ENCODE data around the gene JUNB. TPM values are rescaled to one million over a fixed set of nuclear protein-coding genes. Genes with fewer than 3 reads are reported as not detected.
A peak's percentile ranks its signal among the peaks of the same experiment; 100 is the strongest.

JUNB gene
- total and polyA plus RNA-seq, 7 donors = 25.1 to 217 (median 37.4) TPM

DNA sequence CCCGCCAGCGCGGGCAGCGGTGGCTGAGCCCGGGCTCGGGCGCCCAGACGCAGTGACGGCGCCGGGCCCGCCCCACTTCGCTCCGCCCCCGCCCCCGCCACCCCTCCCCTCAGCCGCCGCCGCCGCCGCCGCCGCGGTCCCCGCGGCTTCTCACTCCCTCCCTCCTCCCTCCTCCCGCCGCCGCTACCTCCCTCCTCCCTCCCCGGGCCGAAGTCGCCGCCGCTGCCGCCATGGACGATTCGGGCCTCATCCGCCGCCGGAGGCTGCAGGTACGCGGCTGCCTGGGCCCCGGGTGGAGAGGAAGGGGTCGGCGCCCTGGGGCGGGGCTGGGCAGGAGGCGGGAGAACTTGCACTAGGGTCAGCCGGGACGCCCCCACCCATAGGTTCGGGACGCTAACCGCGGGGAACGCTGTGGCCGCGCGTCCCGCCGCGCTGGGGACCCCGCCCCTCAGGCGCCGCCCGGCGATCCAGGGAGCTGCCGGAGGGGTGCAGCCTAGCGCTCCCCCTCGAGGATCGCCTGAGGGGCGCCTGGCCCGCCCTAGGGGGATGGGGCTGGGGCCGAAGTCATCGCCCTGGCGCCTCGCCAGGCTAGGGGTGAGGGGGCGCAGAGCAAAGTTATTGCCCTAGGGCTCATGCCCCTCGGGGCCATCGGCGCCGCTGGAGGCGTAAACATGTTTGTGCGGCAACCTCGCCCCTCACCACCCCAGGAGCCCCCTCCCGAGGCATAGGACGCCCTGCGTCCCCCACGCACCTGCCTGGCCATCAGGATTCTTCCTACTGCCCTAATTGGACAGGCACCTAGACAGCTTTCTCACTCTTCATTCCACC, 42.7 kb downstream of the JUNB start:
- Histone ChIP-seq H3K9me3 (no peaks in the 10 kb centered on the region), H3K36me3 (ENCODE audit: insufficient read depth in 1 of 2, low read depth in 1 of 2) (no peaks in the 10 kb centered on the region), H3K27me3 (ENCODE audit: insufficient read depth in 3 of 3, low read length in 2 of 3) (peaks cover 0 to 94% (median 54%) of the 10 kb centered on the region in 3 donors), H3K4me3 (peak overlapping the region; percentile 56), H3K27ac (no peak overlapping the region), H3K4me1 (no peaks in the 10 kb centered on the region)
- TF ChIP-seq, protein P1, sequence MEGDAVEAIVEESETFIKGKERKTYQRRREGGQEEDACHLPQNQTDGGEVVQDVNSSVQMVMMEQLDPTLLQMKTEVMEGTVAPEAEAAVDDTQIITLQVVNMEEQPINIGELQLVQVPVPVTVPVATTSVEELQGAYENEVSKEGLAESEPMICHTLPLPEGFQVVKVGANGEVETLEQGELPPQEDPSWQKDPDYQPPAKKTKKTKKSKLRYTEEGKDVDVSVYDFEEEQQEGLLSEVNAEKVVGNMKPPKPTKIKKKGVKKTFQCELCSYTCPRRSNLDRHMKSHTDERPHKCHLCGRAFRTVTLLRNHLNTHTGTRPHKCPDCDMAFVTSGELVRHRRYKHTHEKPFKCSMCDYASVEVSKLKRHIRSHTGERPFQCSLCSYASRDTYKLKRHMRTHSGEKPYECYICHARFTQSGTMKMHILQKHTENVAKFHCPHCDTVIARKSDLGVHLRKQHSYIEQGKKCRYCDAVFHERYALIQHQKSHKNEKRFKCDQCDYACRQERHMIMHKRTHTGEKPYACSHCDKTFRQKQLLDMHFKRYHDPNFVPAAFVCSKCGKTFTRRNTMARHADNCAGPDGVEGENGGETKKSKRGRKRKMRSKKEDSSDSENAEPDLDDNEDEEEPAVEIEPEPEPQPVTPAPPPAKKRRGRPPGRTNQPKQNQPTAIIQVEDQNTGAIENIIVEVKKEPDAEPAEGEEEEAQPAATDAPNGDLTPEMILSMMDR (IDR thresholded peaks at IDR 0.05) = no peak
- intact Hi-C loops (cut with DNase I) = no loop called here
- 0 to 1% (median 1%) methylated on average over 26 to 85 of the region's 87 CpGs for WGBS, 3 donors
- peak in 3 of 4 donors; percentile 26 to 45 (median 30) for ATAC-seq
- DNase-seq = no peak

DNA sequence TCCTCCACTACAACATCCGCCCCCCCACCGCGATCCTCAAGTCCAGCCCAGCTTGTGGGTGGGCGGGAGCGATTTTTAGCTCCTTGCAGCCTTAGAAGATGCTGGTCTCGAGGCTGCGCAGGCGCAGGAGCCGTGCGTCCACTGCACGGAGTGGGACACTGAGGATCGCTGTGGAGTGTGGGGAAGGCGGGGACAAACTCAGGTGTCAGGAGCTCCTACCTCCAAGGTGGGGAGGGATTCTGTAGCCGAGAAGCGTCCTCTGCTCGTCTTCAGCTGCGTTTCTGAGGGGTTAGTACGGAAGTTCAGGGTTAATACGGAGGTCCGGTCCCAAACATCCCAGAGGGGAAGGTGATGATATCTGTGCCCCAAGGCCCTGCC, 43.3 kb downstream of the JUNB start, which contains the start of gene RTBDN:
TSS of gene RTBDN (minus strand) at position 14 of the 378 bp plus-strand sequence. CDS start 4,600 bp downstream, outside the sequence.
- H3K27me3 ChIP-seq (ENCODE audit: insufficient read depth in 3 of 3, low read length in 2 of 3) = peaks cover 0 to 95% (median 56%) of the 10 kb centered on the region in 3 donors
- DNase-seq = peak in 1 of 2 donors; percentile 12
- WGBS, 3 donors = 5 to 6% (median 6%) methylated on average over 20 of the region's 20 CpGs
- no peaks in the 10 kb centered on the region for H3K4me1 ChIP-seq
- no peaks in the 10 kb centered on the region for H3K36me3 ChIP-seq (ENCODE audit: insufficient read depth in 1 of 2, low read depth in 1 of 2)
- no peaks in the 10 kb centered on the region for H3K9me3 ChIP-seq
- H3K27ac ChIP-seq = no peak within 1 kb of the TSS
- TF ChIP-seq, protein P1 (IDR thresholded peaks at IDR 0.05) = no peak
- peak within 1 kb of the TSS; percentile 56 for H3K4me3 ChIP-seq
- intact Hi-C loops (cut with DNase I) = no loop called here
- no peak for ATAC-seq

DNA sequence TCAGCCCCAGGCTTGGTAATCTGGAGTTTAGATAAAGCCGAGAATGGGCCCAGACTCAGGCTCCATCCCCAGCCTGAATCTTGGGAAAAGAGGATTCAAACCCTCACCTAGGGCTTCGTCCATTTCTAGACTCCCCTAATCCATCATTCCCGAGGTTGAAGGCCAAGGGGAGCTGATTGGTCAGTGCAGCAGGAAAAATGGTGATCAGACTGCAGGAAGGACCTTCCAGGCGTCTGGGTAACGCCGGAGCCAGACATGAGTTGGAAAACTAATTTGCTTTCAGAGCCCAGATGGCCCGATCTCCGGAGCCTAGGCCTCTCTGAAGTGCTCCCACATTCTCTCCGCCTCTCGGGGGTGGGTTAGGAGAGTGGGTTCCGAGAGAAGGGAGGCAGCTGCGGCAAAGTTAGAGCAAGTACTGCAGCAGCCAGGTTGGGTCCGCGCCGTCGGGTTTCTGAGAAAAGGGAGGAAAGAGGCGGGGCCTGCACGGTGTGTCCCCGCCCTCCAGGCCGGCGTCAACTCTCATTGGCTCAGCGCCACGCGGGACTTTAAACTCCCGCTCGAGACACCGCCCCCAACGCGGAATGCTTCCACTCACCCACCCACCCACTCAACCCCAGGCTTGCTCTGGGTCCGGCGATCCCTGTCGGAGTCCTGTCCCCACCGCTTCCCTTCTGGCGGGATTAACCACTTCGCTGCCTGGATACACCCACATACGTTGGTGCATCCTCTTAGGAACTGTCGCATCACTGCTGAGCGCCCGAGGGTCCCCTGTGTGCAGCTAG, 43.9 kb downstream of the JUNB start:
- Histone ChIP-seq H3K27me3 (ENCODE audit: insufficient read depth in 3 of 3, low read length in 2 of 3) (peaks cover 0 to 95% (median 56%) of the 10 kb centered on the region in 3 donors), H3K9me3 (no peaks in the 10 kb centered on the region), H3K36me3 (ENCODE audit: insufficient read depth in 1 of 2, low read depth in 1 of 2) (no peaks in the 10 kb centered on the region), H3K4me1 (no peaks in the 10 kb centered on the region), H3K27ac (no peak overlapping the region), H3K4me3 (no peak overlapping the region)
- peak in 1 of 4 donors; percentile 29 for ATAC-seq
- DNase-seq = peak in 1 of 2 donors; percentile 57
- 4 to 6% (median 5%) methylated on average over 34 to 39 of the region's 39 CpGs for WGBS, 3 donors
- intact Hi-C loops (cut with DNase I) = no loop called here
- TF ChIP-seq, protein P1 (IDR thresholded peaks at IDR 0.05) = no peak

GRCh38 chr19:12836529-12836863, 45.2 kb downstream of the JUNB start:
- Histone ChIP-seq H3K9me3 (no peaks in the 10 kb centered on the region), H3K27ac (no peak overlapping the region), H3K4me3 (no peak overlapping the region), H3K36me3 (ENCODE audit: insufficient read depth in 1 of 2, low read depth in 1 of 2) (no peaks in the 10 kb centered on the region), H3K27me3 (ENCODE audit: insufficient read depth in 3 of 3, low read length in 2 of 3) (peaks cover 0 to 95% (median 59%) of the 10 kb centered on the region in 3 donors), H3K4me1 (peaks cover 6% of the 10 kb centered on the region)
- TF ChIP-seq, protein P1 (IDR thresholded peaks at IDR 0.05) = no peak
- intact Hi-C loops (cut with DNase I) = no loop called here
- ATAC-seq = no peak
- 3 to 6% (median 4%) methylated on average over 6 of the region's 6 CpGs for WGBS, 3 donors
- no peak for DNase-seq

All from psoas muscle (tissue), 8 donors.